H9 (cell line): ENCODE measurements around the gene HEATR5A. TPM values are rescaled to one million over a fixed set of nuclear protein-coding genes. Genes with fewer than 3 reads are reported as not detected.

Source experiments
- DNase-seq: peaks from one replicate; pipeline ENCODE4 v3.0.0-alpha.2; 2017
- H2AFZ ChIP-seq: one replicate; pipeline ENCODE4 v1.6.1; 2013; ENCODE audit warnings: mild to moderate bottlenecking, low read length, control low read depth, moderate library complexity
- H2AK5ac ChIP-seq: 2 replicates; pipeline ENCODE4 v1.6.1; 2013; ENCODE audit warnings: low read length, control low read depth, mixed read lengths; ENCODE audit not compliant: insufficient read length
- H2BK120ac ChIP-seq: one replicate; pipeline ENCODE4 v1.6.1; 2013; ENCODE audit warnings: low read depth, mild to moderate bottlenecking, low read length, control low read depth, inconsistent platforms; ENCODE audit not compliant: poor library complexity, severe bottlenecking
- H2BK12ac ChIP-seq: 2 replicates; pipeline ENCODE4 v1.6.1; 2013; ENCODE audit warnings: low read length, control low read depth, mixed read lengths, low read depth; ENCODE audit not compliant: insufficient read length
- H2BK15ac ChIP-seq: 2 replicates; pipeline ENCODE4 v1.6.1; 2013; ENCODE audit warnings: low read depth, low read length, control low read depth
- H2BK20ac ChIP-seq: one replicate; pipeline ENCODE4 v1.6.1; 2013; ENCODE audit warnings: low read depth, mild to moderate bottlenecking, low read length, control low read depth, inconsistent platforms; ENCODE audit not compliant: poor library complexity, severe bottlenecking
- H2BK5ac ChIP-seq: 2 replicates; pipeline ENCODE4 v1.6.1; 2013; ENCODE audit warnings: low read length, control low read depth, mixed read lengths; ENCODE audit not compliant: insufficient read length
- H3K14ac ChIP-seq: 2 replicates; pipeline ENCODE4 v1.6.1; 2013; ENCODE audit warnings: low read length, control low read depth; ENCODE audit not compliant: insufficient read depth
- H3K18ac ChIP-seq: 2 replicates; pipeline ENCODE4 v1.6.1; 2013; ENCODE audit warnings: low read depth, mild to moderate bottlenecking, mixed read lengths, low read length, control low read depth; ENCODE audit not compliant: insufficient read length
- H3K23ac ChIP-seq: 2 replicates; pipeline ENCODE4 v1.6.1; 2013; ENCODE audit warnings: low read length, control low read depth, mixed read lengths, low read depth; ENCODE audit not compliant: insufficient read length
- H3K23me2 ChIP-seq: 2 replicates; pipeline ENCODE4 v1.6.1; 2013; ENCODE audit warnings: low read depth, mild to moderate bottlenecking, mixed read lengths, low read length, control low read depth; ENCODE audit not compliant: insufficient read length, poor library complexity, severe bottlenecking
- H3K27ac ChIP-seq: 2 replicates; pipeline ENCODE4 v1.5.1; 2013; ENCODE audit warnings: low read length, control low read depth, mixed read lengths, low read depth; ENCODE audit not compliant: insufficient read length
- H3K27me3 ChIP-seq: 2 replicates; pipeline ENCODE4 v1.6.1; 2013; ENCODE audit warnings: low read length, control low read depth, inconsistent platforms; ENCODE audit not compliant: insufficient read depth
- H3K4ac ChIP-seq: 2 replicates; pipeline ENCODE4 v1.6.1; 2013; ENCODE audit warnings: low read depth, mild to moderate bottlenecking, control low read depth, inconsistent platforms, low read length, moderate library complexity
- H3K4me1 ChIP-seq: 2 replicates; pipeline ENCODE4 v1.6.1; 2013; ENCODE audit warnings: low read length, control low read depth, inconsistent platforms; ENCODE audit not compliant: insufficient read depth
- H3K4me2 ChIP-seq: 2 replicates; pipeline ENCODE4 v1.6.1; 2013; ENCODE audit warnings: low read length, control low read depth, mixed read lengths; ENCODE audit not compliant: insufficient read length, insufficient read depth
- H3K56ac ChIP-seq: 2 replicates; pipeline ENCODE4 v1.6.1; 2013; ENCODE audit warnings: low read depth, mild to moderate bottlenecking, mixed read lengths, low read length, control low read depth; ENCODE audit not compliant: insufficient read length
- H3K79me1 ChIP-seq: 2 replicates; pipeline ENCODE4 v1.6.1; 2013; ENCODE audit warnings: low read depth, mild to moderate bottlenecking, moderate library complexity, low read length, control low read depth, inconsistent platforms; ENCODE audit not compliant: insufficient read depth, poor library complexity, severe bottlenecking
- H3K79me2 ChIP-seq: 2 replicates; pipeline ENCODE4 v1.6.1; 2013; ENCODE audit warnings: low read length, control low read depth, inconsistent platforms; ENCODE audit not compliant: insufficient read depth
- H3K9ac ChIP-seq: 2 replicates; pipeline ENCODE4 v1.6.1; 2013; ENCODE audit warnings: low read length, control low read depth, mixed read lengths; ENCODE audit not compliant: insufficient read length; ENCODE audit errors: extremely low read depth
- H3K9me3 ChIP-seq: one replicate; pipeline ENCODE4 v1.6.1; 2013; ENCODE audit warnings: low read depth, low read length, inconsistent platforms; ENCODE audit not compliant: control insufficient read depth
- H3T11ph ChIP-seq: one replicate; pipeline ENCODE4 v1.6.1; 2013; ENCODE audit warnings: mild to moderate bottlenecking, low read length, control low read depth, inconsistent platforms
- H4K20me1 ChIP-seq: one replicate; pipeline ENCODE4 v1.6.1; 2013; ENCODE audit not compliant: control insufficient read depth, insufficient read length, insufficient read depth
- H4K5ac ChIP-seq: 2 replicates; pipeline ENCODE4 v1.6.1; 2013; ENCODE audit warnings: low read depth, mild to moderate bottlenecking, mixed read lengths, low read length, control low read depth; ENCODE audit not compliant: insufficient read length
- H4K8ac ChIP-seq: replicated peaks from 2 replicates; pipeline ENCODE4 v1.6.1; 2013; ENCODE audit warnings: low read length, control low read depth, mixed read lengths, low read depth; ENCODE audit not compliant: insufficient read length
- H4K91ac ChIP-seq: 2 replicates; pipeline ENCODE4 v1.6.1; 2013; ENCODE audit warnings: low read depth, mild to moderate bottlenecking, moderate library complexity, mixed read lengths, low read length, control low read depth; ENCODE audit not compliant: insufficient read length
- H3K27ac Mint-ChIP-seq, 3 experiments: 2 replicates in 2 of 3; 3 replicates in 1 of 3; pipeline ENCODE4 v1.8.0; 2020 to 2021; ENCODE audit warnings: mixed read lengths in 3 of 3, mild to moderate bottlenecking in 1 of 3, moderate library complexity in 1 of 3
- H3K27me3 Mint-ChIP-seq: 2 replicates; pipeline ENCODE4 v1.8.0; 2021; ENCODE audit warnings: low read depth, mild to moderate bottlenecking, moderate library complexity, mixed read lengths
- H3K36me3 Mint-ChIP-seq, 3 experiments: 2 replicates in 2 of 3; 3 replicates in 1 of 3; pipeline ENCODE4 v1.8.0; 2020 to 2021; ENCODE audit warnings: low read depth in 3 of 3, mixed read lengths in 3 of 3; ENCODE audit not compliant: insufficient read depth in 1 of 3
- H3K4me1 Mint-ChIP-seq, 2 experiments: 2 replicates each; pipeline ENCODE4 v1.8.0; 2020; ENCODE audit warnings: mixed read lengths in 2 of 2
- H3K4me3 Mint-ChIP-seq, 2 experiments: 2 replicates in 1 of 2; 3 replicates in 1 of 2; pipeline ENCODE4 v1.8.0; 2020 to 2021; ENCODE audit warnings: mild to moderate bottlenecking in 2 of 2, mixed read lengths in 2 of 2, moderate library complexity in 1 of 2
- H3K9me3 Mint-ChIP-seq, 2 experiments: 2 replicates in 1 of 2; 3 replicates in 1 of 2; pipeline ENCODE4 v1.8.0; 2020; ENCODE audit warnings: mild to moderate bottlenecking in 2 of 2, mixed read lengths in 2 of 2, moderate library complexity in 1 of 2
- WGBS: extraction: QIAGEN DNeasy Blood & Tissue Kit; methylation state at CpG from one replicate; pipeline ENCODE4 v1.1.7; 2013; ENCODE audit warnings: missing lambda C conversion rate, low lambda C conversion rate, mixed read lengths; ENCODE audit not compliant: insufficient read length; ENCODE audit errors: extremely low coverage; 5-methylcytosine and 5-hydroxymethylcytosine counted together
- total RNA-seq: library from RNA; stranded (reverse); gene quantifications from 2 replicates; pipeline ENCODE4 v1.2.1, GENCODE V29; 2021
- TF ChIP-seq, protein P1 (sequence below): fragments of 200-600 bp; sonication (generic); conservative IDR thresholded peaks from 3 replicates; pipeline ENCODE4 v1.8.0; 2021; ENCODE audit warnings: antibody characterized with exemption, mild to moderate bottlenecking

The HEATR5A gene
- total RNA-seq, 1 experiment from 2014 or later = 21.2 TPM

DNA sequence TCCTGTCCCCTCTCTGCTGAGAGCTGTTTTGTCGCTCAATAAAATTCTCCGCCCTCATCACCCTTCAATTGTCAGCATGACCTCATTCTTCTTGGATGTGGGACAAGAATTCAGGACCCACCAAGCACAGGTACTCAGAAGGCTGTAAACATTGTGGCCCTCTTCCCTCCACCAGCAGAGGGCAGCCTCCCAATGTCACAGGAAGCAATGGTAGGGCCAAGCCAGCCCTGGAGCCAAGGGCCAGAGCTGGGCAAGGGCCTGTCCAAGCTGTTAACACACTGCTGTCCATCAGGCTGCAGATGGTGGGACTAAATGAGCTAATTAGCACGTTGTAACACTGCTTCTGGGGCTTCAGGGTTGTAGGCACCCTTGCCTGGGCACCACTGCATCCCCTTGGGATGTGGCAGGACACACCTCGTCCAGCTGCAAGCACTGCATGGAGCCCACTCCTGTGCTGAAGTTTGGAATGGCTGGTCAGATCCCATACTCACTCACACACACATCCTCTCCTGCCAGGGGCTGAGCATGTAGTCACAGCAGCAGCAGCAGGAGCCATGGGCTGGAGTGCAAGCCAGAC lies 150.1 kb downstream of the HEATR5A start:
- Histone ChIP-seq H3K79me2 (no peaks in the 10 kb centered on the region), H2AK5ac (no peak overlapping the region), H3K9ac (no peak overlapping the region), H3K4ac (no peak overlapping the region), H4K5ac (no peak overlapping the region), H3K18ac (no peak overlapping the region), H3K4me1 (no peaks in the 10 kb centered on the region; the same call in 1 of the 2 replicates), H4K8ac (no peak overlapping the region), H2BK5ac (no peak overlapping the region), H4K91ac (no peak overlapping the region), H3K56ac (no peak overlapping the region), H3K27me3 (no peaks in the 10 kb centered on the region), H4K20me1 (no peaks in the 10 kb centered on the region), H3K23me2 (no peaks in the 10 kb centered on the region), H3K4me2 (no peak overlapping the region), H3K27ac (no peak overlapping the region), H3K14ac (no peak overlapping the region), H3K23ac (no peak overlapping the region), H3K79me1 (no peaks in the 10 kb centered on the region), H2AFZ (no peak overlapping the region), H2BK20ac (no peak overlapping the region), H3K9me3 (peaks cover 15% of the 10 kb centered on the region), H2BK120ac (no peak overlapping the region), H2BK12ac (no peak overlapping the region), H2BK15ac (0 out of 2 replicates have a peak overlapping the region, but pooled peaks have one; percentile 86), H3T11ph (no peak overlapping the region)
- peaks cover 14 to 46% (median 36%) of the 10 kb centered on the region in 3 experiments for H3K36me3 Mint-ChIP-seq
- WGBS = no CpG with 5 or more reads among the region's 4 CpGs
- H3K9me3 Mint-ChIP-seq = peaks cover 40 to 45% of the 10 kb centered on the region in 2 experiments
- H3K4me1 Mint-ChIP-seq = peaks cover 4% of the 10 kb centered on the region in 2 experiments
- no peaks in the 10 kb centered on the region; the same call in 1 of the 2 replicates for H3K27me3 Mint-ChIP-seq
- DNase-seq = peak; percentile 86
- no peak overlapping the region for H3K4me3 Mint-ChIP-seq
- TF ChIP-seq, protein P1, sequence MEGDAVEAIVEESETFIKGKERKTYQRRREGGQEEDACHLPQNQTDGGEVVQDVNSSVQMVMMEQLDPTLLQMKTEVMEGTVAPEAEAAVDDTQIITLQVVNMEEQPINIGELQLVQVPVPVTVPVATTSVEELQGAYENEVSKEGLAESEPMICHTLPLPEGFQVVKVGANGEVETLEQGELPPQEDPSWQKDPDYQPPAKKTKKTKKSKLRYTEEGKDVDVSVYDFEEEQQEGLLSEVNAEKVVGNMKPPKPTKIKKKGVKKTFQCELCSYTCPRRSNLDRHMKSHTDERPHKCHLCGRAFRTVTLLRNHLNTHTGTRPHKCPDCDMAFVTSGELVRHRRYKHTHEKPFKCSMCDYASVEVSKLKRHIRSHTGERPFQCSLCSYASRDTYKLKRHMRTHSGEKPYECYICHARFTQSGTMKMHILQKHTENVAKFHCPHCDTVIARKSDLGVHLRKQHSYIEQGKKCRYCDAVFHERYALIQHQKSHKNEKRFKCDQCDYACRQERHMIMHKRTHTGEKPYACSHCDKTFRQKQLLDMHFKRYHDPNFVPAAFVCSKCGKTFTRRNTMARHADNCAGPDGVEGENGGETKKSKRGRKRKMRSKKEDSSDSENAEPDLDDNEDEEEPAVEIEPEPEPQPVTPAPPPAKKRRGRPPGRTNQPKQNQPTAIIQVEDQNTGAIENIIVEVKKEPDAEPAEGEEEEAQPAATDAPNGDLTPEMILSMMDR = peak; percentile 42; the same call in 2 of the 3 replicates
- no peak overlapping the region for H3K27ac Mint-ChIP-seq
